Lower leg skin (tissue), 3 donors: Measurements from ENCODE around the gene TULP4.

Experiments used
- CTCF ChIP-seq, 3 donors: fragments of 450-650 bp; IDR thresholded peaks; one replicate each; pipeline ENCODE4 v1.5.1; 2016; ENCODE audit warnings: antibody characterized with exemption in 3 of 3, mild to moderate bottlenecking in 3 of 3, moderate library complexity in 2 of 3
- POLR2A ChIP-seq, 2 donors: fragments of 450-650 bp; IDR thresholded peaks; one replicate each; pipeline ENCODE4 v1.6.1; 2016 to 2017; ENCODE audit warnings: antibody characterized with exemption in 2 of 2, mild to moderate bottlenecking in 1 of 2, moderate library complexity in 1 of 2

DNA sequence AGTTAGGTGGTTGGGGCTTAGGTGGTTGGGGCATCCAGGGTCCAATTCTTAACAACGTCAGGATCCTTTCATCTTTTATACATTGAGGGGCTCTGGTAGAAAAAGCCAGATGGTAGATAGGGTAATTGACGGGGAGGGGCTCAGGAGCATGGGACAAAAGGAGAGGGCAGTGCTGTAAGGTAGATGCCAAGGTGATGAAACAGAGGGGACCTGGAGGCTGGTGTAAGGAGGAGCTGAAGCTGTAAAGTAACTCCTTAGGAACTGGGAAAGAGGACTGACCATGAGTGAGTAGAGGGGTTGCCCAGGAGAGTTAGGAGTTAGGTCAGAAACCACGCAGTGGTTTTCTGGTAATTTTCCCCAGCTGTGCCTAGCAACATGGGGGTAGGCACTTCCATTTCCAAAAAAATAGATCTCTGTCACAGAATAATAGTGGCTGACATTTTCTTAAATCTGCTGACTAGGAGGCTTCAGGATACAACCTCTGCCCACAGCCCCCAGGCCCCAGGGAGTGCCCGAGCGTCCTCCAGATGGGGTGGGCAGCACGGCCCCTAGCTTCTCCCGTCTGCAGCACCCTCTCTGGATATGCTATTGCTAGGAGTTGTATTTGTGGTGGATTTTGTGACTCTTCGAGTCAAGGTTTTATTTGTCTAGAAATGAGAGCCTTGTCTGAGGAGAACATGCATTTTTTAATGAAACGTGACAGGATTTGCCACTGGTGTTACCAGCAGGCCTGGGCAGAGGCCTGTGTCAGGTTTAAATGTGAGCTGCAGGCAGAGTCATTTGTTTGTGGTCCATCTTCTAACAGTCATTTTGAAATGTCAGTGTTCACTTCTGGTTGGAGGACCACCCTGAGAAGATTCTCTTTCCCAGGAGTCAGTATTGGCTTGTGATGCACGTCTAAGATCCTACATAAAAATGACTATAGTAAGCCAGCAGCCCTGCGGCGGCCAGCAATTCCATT is 44.6 kb downstream of the TULP4 start:
- TF ChIP-seq POLR2A (IDR thresholded peaks at IDR 0.05) (no peak), CTCF (IDR thresholded peaks at IDR 0.05) (no peak)
